Stimulated activated memory B cell treated with anti-CD40 and anti-IgM and Interleukin-4, amounts not matched to agents 10 μg/mL and 1 μg/mL and 100 μg/mL, for 72 hours (primary cell): ENCODE results near the gene RELL1.

Source experiments
- ATAC-seq: fragments of 150-1000 bp; cut with Tn5 transposase; 2 replicates; pipeline ENCODE4 v1.10.0; 2021
- H3K27ac Mint-ChIP-seq: one replicate; pipeline ENCODE4 v1.8.0; 2022; ENCODE audit warnings: mild to moderate bottlenecking, mixed read lengths
- H3K27me3 Mint-ChIP-seq: one replicate; pipeline ENCODE4 v1.8.0; 2022; ENCODE audit warnings: mixed read lengths
- H3K36me3 Mint-ChIP-seq: one replicate; pipeline ENCODE4 v1.8.0; 2022; ENCODE audit warnings: mixed read lengths
- H3K4me1 Mint-ChIP-seq: one replicate; pipeline ENCODE4 v1.8.0; 2022; ENCODE audit warnings: mixed read lengths
- H3K4me3 Mint-ChIP-seq: one replicate; pipeline ENCODE4 v1.8.0; 2022; ENCODE audit warnings: mild to moderate bottlenecking, moderate library complexity, mixed read lengths
- H3K9me3 Mint-ChIP-seq: one replicate; pipeline ENCODE4 v1.8.0; 2022; ENCODE audit warnings: mixed read lengths

The RELL1 gene

GRCh38 chr4:37590016-37590415, 96.2 kb downstream of the RELL1 start:
- no peaks in the 10 kb centered on the region for H3K4me1 Mint-ChIP-seq
- H3K27ac Mint-ChIP-seq, result no peak overlapping the region
- no peak for ATAC-seq
- H3K36me3 Mint-ChIP-seq, result no peaks in the 10 kb centered on the region
- peaks cover 7% of the 10 kb centered on the region for H3K27me3 Mint-ChIP-seq
- no peak overlapping the region for H3K4me3 Mint-ChIP-seq
- no peaks in the 10 kb centered on the region for H3K9me3 Mint-ChIP-seq

DNA sequence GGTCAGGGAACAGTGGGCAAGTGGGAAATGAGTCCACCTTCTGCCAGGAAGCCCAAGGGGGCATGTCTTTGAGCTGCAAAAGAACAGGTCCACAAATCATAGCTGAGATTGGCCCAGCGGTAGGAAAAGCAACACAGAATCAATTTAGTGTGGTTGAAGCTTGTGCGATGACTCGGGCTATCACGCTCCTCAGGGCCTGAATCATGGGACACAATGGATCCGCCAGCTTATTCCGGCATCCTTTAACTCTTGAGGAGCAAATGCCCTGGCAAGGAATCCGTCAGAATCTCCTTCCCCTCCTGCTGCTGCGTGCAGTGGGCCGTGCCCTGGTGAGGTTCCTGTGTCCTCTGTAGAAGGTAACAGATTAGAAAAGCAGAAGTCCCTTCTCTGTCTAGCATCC, 98.0 kb downstream of the RELL1 start:
- no peak for ATAC-seq
- peaks cover 22% of the 10 kb centered on the region for H3K27me3 Mint-ChIP-seq
- no peak overlapping the region for H3K4me3 Mint-ChIP-seq
- H3K36me3 Mint-ChIP-seq, result no peaks in the 10 kb centered on the region
- H3K4me1 Mint-ChIP-seq, result no peaks in the 10 kb centered on the region
- no peaks in the 10 kb centered on the region for H3K9me3 Mint-ChIP-seq
- no peak overlapping the region for H3K27ac Mint-ChIP-seq

DNA sequence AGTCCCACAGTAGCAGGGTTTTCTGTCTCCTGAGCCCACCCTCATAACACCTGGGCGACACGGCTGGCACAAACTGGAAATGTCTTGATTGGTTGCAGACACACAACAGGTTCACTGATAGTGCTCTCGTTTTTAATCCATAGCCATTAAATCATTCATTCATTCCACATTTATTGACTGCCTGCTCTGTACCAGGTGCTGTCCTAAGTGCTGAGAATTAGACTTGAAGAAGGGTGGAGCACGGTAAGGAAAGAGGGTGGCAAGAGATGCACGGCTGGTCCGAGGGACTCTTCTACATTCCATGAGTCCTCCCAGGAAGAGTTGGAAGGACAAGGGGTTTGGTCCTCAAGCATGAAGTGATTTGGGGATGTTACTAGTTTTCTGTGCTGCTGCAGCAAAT, 100.0 kb downstream of the RELL1 start:
- H3K27ac Mint-ChIP-seq, result no peak overlapping the region
- peaks cover 39% of the 10 kb centered on the region for H3K27me3 Mint-ChIP-seq
- H3K36me3 Mint-ChIP-seq, result no peaks in the 10 kb centered on the region
- H3K4me1 Mint-ChIP-seq, result no peaks in the 10 kb centered on the region
- ATAC-seq, result no peak
- no peak overlapping the region for H3K4me3 Mint-ChIP-seq
- peaks cover 4% of the 10 kb centered on the region for H3K9me3 Mint-ChIP-seq

DNA sequence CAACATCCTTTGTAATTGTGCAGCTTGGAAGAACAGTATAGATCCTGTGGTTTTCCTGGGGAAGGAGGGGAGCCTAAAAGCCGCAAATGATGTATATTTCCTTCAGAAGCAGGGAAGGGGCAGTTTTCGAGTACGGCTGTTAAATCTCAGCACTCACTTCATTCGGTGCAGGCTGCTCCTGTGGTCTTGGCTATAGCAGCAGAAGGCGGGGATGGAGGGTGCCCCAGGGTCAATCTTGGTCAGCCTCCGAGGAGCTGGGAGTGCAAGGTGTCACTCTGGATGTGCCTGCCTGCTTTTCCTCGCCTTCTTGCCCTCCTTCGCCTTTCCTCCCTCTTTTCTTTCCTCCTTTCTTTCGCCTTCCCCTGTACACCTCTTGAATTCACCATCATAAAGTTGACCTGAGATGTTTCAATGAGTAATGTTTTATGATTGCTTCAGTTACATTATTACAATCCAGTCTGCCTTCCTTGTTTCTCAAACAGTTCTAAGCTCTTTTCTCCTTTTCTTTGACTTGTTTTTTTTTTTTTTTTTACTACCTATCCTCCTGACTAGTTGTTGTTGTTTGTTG, 101.6 kb downstream of the RELL1 start:
- H3K27ac Mint-ChIP-seq, result no peak overlapping the region
- H3K4me3 Mint-ChIP-seq, result no peak overlapping the region
- no peak for ATAC-seq
- no peaks in the 10 kb centered on the region for H3K4me1 Mint-ChIP-seq
- H3K9me3 Mint-ChIP-seq, result peaks cover 13% of the 10 kb centered on the region
- peaks cover 7% of the 10 kb centered on the region for H3K36me3 Mint-ChIP-seq
- H3K27me3 Mint-ChIP-seq, result peaks cover 45% of the 10 kb centered on the region

- Mint-ChIP-seq H3K27me3 (peaks cover 50% of the 10 kb centered on the region), H3K36me3 (peaks cover 10% of the 10 kb centered on the region), H3K4me1 (no peaks in the 10 kb centered on the region), H3K27ac (no peak overlapping the region), H3K9me3 (peaks cover 14% of the 10 kb centered on the region), H3K4me3 (no peak overlapping the region)
- ATAC-seq, result no peak
These were observed 102.1 kb downstream of the RELL1 start for GRCh38 chr4:37584071-37584470.

DNA sequence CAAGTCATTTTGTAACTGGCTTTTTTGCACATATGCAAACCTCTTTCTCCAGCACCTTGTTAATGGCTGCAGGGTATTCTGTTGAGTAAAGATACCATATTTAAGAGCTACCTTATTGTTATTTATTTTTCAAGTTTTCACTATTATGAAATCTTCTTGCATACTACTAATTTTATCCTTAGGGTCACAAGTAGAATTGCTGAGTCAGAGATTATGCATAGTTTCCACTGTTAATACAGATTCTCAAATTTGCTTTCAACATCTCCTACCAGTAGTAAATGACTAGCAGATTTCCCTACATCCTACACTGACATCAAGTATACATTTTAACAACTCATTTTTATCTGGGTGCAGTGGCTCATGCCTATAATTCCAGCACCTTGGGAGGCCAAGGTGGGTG, 112.6 kb downstream of the RELL1 start:
- Mint-ChIP-seq H3K9me3 (no peaks in the 10 kb centered on the region), H3K4me3 (no peak overlapping the region), H3K36me3 (no peaks in the 10 kb centered on the region), H3K4me1 (no peaks in the 10 kb centered on the region), H3K27me3 (peaks cover 19% of the 10 kb centered on the region), H3K27ac (no peak overlapping the region)
- ATAC-seq, result no peak

GRCh38 chr4:37568489-37568888, 117.7 kb downstream of the RELL1 start:
- no peaks in the 10 kb centered on the region for H3K36me3 Mint-ChIP-seq
- no peaks in the 10 kb centered on the region for H3K4me1 Mint-ChIP-seq
- H3K9me3 Mint-ChIP-seq, result no peaks in the 10 kb centered on the region
- ATAC-seq, result no peak
- no peak overlapping the region for H3K4me3 Mint-ChIP-seq
- no peak overlapping the region for H3K27ac Mint-ChIP-seq
- H3K27me3 Mint-ChIP-seq, result peaks cover 8% of the 10 kb centered on the region

- H3K36me3 Mint-ChIP-seq, result no peaks in the 10 kb centered on the region
- no peak overlapping the region for H3K4me3 Mint-ChIP-seq
- H3K27me3 Mint-ChIP-seq, result peaks cover 8% of the 10 kb centered on the region
- no peaks in the 10 kb centered on the region for H3K4me1 Mint-ChIP-seq
- ATAC-seq, result no peak
- H3K9me3 Mint-ChIP-seq, result no peaks in the 10 kb centered on the region
- no peak overlapping the region for H3K27ac Mint-ChIP-seq
These were observed 118.3 kb downstream of the RELL1 start for GRCh38 chr4:37567836-37568235.

DNA sequence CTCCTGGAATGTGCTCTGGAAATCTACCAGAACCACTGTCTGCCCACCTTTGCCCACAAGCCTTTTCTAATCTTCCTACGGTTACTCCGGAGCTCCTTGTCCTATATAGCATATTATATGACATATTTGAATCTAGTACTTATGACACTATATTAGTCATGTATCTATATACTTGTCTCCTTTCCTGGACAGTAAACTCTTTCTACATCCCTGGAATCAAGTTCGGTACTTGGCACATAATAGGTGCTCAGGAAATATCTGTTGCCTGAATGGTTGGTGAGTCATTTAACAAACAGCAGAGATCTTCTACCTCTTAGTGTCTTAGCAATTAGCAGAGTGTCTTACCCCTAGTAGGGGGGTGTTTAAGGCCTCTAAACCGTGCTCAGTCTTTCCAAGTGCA, 123.6 kb downstream of the RELL1 start:
- Mint-ChIP-seq H3K4me1 (no peaks in the 10 kb centered on the region), H3K27me3 (peaks cover 5% of the 10 kb centered on the region), H3K27ac (no peak overlapping the region), H3K9me3 (no peaks in the 10 kb centered on the region), H3K36me3 (no peaks in the 10 kb centered on the region), H3K4me3 (no peak overlapping the region)
- no peak for ATAC-seq

DNA sequence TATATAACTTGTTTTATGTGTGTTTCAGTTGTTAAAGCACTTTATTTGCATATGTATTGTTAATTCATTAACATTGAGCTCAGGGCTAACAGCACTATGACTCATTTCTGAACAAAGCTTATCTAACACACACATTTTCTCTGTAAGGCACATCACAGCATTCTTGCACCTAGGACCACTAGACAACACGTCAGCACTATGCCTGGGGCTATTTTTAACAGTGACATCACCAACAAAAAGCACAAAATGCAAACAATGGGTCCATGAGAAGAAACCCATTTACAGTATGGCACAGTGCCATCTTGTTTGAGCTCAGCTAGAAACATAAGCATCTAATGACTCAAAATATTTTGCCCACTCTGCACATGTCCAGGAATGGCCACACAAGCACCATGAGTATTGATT, 124.4 kb downstream of the RELL1 start:
- no peaks in the 10 kb centered on the region for H3K27me3 Mint-ChIP-seq
- no peaks in the 10 kb centered on the region for H3K9me3 Mint-ChIP-seq
- no peak overlapping the region for H3K4me3 Mint-ChIP-seq
- no peaks in the 10 kb centered on the region for H3K4me1 Mint-ChIP-seq
- H3K36me3 Mint-ChIP-seq, result no peaks in the 10 kb centered on the region
- H3K27ac Mint-ChIP-seq, result no peak overlapping the region
- ATAC-seq, result no peak

DNA sequence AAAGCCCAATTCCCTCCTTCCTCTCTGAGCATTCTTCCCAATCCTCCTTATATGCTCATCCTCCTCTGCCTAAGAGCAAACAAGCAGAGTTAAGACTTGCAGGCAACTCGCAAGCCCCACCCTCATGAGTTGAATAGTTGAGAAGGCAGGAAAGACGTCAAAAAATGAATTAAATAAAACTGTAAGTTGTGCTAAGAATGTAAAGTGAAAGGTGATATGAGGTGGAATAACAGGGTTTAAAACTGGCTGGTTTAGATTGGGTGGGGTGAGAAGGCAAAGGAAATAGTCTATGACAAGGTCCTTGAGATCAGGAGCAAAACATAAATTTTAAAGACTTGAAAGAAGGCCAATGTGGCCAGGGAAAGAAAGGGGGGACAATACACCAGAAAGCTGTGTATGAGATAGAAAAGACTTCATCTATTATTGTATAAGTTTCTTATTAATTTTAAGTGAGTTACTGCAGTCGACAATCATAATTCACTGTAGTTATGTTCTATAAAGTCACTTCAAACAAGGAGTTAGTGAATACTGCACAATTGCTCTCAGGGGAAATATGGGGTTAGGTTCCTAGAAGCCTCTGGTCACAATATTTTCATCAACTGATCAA, 124.9 kb downstream of the RELL1 start:
- Mint-ChIP-seq H3K4me3 (no peak overlapping the region), H3K36me3 (no peaks in the 10 kb centered on the region), H3K9me3 (no peaks in the 10 kb centered on the region), H3K4me1 (no peaks in the 10 kb centered on the region), H3K27ac (no peak overlapping the region), H3K27me3 (no peaks in the 10 kb centered on the region)
- ATAC-seq, result no peak
